Measurements from ENCODE around the gene CCNE1.
A peak's percentile ranks its signal among the peaks of the same experiment; 100 is the strongest.

Gene CCNE1

DNA sequence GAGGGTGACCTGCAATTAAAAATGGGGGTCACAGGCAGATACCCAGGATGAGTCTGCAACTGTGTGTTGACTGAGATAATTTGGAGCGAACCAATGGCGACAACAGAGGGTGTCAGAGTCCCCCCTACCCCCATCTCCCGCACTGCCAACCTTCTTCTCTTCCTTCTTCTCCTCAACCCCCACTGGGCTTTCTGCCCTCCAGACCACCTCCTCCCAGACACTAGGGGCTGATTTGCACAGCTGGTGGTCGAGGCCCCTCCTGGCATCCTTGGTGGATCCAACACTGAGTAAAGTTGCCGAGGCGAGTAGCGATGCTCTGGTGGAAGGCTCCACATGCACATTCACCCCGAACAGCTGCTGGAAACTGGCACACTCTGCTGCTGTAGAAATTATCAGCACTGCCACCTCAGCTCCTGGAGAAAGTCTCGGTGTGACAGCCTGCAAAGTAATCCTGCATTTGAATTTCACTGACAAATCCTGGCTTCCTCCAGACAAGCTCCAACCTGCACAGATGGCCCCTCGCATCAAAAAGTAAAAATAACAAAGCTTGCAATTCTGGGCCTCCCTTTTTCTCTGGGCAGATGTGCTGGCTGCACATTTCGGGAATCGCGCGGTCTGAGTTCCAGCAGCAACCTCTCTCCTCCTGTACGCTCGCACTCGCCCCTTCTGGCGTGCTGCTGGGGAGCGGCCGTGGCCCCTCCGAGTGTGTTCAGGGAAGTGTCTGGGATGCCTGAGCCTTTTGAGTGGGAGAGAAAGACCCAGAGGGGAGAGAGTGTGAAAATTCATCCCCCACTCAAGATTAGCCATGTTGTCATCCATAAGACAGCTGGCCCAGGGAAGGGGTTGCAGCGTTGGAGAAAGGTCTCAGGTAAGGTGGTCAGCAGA is 28.5 kb downstream of the CCNE1 start:
- Histone ChIP-seq H3K36me3 (ENCODE audit: insufficient read depth, low read length) (no peaks in the 10 kb centered on the region), H3K4me3 (ENCODE audit: low read depth in 1 of 2, low read length in 2 of 2) (no peak overlapping the region), H3K27ac (ENCODE audit: low read depth, low read length) (no peak overlapping the region), H3K9me3 (ENCODE audit: low read length) (no peaks in the 10 kb centered on the region), H3K27me3 (ENCODE audit: control insufficient read depth in 1 of 2, insufficient read depth in 2 of 2, low read length in 2 of 2) (no peaks in the 10 kb centered on the region), H3K9ac (ENCODE audit: low read length) (no peak overlapping the region), H3K4me1 (ENCODE audit: insufficient read depth, low read length) (peaks cover 16% of the 10 kb centered on the region)

DNA sequence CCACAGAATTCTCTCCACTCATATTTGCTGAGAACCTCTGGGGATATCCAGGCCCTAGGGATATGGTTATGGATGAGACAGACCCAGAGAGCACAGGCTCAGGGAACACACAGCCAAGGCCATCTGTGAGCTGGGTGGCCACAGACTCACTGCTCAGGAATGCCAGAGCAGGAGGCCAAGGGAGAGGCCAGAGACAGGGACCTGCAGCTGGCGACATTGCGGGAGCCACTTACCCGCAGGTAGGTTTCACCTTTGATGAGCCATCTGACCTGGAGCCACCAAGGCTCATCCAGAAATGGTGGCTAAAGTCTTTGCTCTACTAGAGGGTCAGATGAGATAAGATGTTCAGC is 29.4 kb downstream of the CCNE1 start:
- Histone ChIP-seq H3K4me3 (ENCODE audit: low read depth in 1 of 2, low read length in 2 of 2) (no peak overlapping the region), H3K9me3 (ENCODE audit: low read length) (no peaks in the 10 kb centered on the region), H3K27me3 (ENCODE audit: control insufficient read depth in 1 of 2, insufficient read depth in 2 of 2, low read length in 2 of 2) (no peaks in the 10 kb centered on the region), H3K27ac (ENCODE audit: low read depth, low read length) (no peak overlapping the region), H3K9ac (ENCODE audit: low read length) (no peak overlapping the region), H3K4me1 (ENCODE audit: insufficient read depth, low read length) (peaks cover 21% of the 10 kb centered on the region), H3K36me3 (ENCODE audit: insufficient read depth, low read length) (no peaks in the 10 kb centered on the region)

DNA sequence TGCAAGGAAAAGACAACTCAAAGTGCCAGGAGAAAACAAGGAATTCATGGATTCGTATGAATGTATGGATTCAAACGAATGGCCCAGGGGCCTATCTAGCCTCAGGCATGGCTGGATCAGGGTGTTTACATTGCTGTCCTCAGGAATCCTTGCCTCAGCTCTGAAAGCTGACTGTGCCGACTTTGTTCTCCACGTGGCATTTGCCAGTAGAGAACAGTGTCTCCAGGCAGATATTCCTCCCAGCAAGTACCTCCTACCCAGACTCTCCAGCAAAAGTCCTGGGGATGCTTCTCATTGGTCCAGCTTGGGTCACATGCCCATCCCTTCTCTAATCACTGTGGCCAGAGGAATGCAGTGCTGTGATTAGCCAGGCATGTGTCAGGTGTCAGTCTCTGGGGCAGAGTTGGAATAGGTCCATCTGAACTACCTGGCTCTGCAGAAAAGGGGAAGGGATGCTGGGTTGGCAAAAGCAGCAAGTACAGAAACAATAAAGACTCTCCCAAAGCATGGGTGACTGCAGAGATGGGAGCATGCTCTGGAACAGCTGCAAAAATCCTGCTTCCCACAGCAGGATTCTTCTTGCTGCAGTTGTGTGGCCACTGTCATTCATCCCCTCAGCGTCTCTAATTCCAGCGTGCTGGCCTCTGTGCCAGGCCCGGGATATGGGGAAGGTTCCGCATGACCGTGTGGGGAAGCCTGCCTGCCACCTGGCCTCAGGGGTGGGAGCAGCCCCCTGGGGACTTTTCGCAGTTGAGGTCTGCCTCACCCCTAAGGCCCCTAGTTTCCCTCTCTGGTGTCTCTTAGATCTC is 30.0 kb downstream of the CCNE1 start:
- Histone ChIP-seq H3K4me1 (ENCODE audit: insufficient read depth, low read length) (peaks cover 21% of the 10 kb centered on the region), H3K36me3 (ENCODE audit: insufficient read depth, low read length) (no peaks in the 10 kb centered on the region), H3K9me3 (ENCODE audit: low read length) (no peaks in the 10 kb centered on the region), H3K27me3 (ENCODE audit: control insufficient read depth in 1 of 2, insufficient read depth in 2 of 2, low read length in 2 of 2) (no peaks in the 10 kb centered on the region), H3K4me3 (ENCODE audit: low read depth in 1 of 2, low read length in 2 of 2) (no peak overlapping the region), H3K27ac (ENCODE audit: low read depth, low read length) (no peak overlapping the region), H3K9ac (ENCODE audit: low read length) (no peak overlapping the region)

DNA sequence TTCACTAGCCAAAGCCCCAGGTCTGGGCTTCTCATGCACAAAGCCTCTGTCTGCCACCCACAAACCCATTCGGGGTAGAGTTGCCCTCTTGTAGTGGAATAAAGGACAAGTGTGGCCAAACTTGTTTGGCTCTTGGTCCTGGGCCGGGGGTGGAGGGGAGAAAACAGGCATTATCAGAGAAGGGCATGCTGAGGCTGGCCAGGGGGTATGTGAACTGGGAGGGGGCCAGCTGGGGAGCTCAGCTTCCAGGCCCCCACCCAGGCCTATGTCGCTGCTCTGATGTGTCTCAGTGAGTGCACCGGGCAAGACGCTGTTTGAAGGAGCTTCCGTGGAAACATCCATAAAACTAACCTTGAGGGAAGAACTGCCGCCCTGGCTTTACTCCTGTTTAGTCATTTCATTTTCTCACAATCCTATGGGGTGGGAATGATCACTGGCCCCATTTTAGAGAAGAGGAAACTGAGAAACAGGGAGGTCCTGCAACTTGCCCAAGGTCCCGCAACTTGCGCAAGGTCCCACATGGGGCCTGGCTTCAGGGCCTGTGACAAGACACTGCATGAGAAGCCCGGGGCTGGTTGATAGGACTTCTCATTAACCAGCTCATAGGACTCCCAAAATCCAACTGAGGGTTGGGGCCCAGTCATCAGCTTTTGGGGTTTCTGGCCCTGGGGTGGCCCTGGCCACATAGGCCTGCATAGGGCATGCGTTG is 30.8 kb downstream of the CCNE1 start:
- H3K4me3 ChIP-seq (ENCODE audit: low read depth in 1 of 2, low read length in 2 of 2), result peak overlapping the region in 1 of 2 donors; percentile 68
- H3K4me1 ChIP-seq (ENCODE audit: insufficient read depth, low read length), result peaks cover 21% of the 10 kb centered on the region
- peak overlapping the region; percentile 7 for H3K27ac ChIP-seq (ENCODE audit: low read depth, low read length)
- H3K9ac ChIP-seq (ENCODE audit: low read length), result no peak overlapping the region
- H3K9me3 ChIP-seq (ENCODE audit: low read length), result no peaks in the 10 kb centered on the region
- H3K36me3 ChIP-seq (ENCODE audit: insufficient read depth, low read length), result no peaks in the 10 kb centered on the region
- H3K27me3 ChIP-seq (ENCODE audit: control insufficient read depth in 1 of 2, insufficient read depth in 2 of 2, low read length in 2 of 2), result no peaks in the 10 kb centered on the region

DNA sequence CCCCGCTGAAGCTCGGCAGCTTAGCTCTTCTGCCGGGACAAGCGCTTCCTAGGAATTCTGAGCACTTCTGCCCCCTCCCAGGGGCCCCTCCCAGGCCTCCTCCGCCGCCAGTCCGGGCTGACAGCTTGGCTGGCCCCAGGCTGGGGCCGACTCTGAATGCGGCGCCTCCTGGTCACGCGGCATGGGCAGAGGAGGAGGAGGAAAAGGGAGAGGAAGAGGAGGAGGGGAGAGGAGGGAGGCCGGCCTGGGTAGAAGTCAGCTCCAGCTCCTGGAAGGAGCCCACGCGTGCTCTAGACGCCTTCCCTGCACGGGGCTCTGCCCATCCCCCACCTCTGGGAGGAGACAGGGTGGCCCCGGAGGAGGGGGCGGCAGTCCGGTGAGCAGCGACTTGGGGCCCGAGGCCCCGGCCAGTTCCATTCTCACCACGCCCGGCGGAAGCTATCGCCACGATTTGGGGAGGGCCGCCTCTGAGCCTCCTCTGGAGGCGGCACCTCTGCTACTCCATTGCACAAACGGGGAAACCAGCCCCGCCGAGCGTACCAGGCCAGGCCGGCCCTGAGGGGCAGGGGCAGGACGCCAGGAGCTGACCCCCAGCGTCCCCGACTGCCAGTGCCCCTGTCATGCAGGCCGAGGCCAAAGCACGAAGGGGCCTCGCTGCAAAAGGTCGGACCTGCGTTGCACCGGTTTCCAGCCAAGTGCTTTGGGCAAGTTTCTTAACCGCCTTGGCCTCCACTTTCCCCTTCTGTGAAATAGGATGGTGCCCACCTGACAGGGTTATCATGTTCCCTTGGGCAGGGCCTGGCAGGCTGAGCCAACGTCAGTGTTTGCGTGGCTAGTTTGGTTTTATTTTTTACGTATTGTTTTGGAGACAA is 31.6 kb downstream of the CCNE1 start:
- Histone ChIP-seq H3K4me3 (ENCODE audit: low read depth in 1 of 2, low read length in 2 of 2) (peak overlapping the region; percentile 60 to 68), H3K27me3 (ENCODE audit: control insufficient read depth in 1 of 2, insufficient read depth in 2 of 2, low read length in 2 of 2) (no peaks in the 10 kb centered on the region), H3K4me1 (ENCODE audit: insufficient read depth, low read length) (peaks cover 21% of the 10 kb centered on the region), H3K9me3 (ENCODE audit: low read length) (no peaks in the 10 kb centered on the region), H3K9ac (ENCODE audit: low read length) (no peak overlapping the region), H3K36me3 (ENCODE audit: insufficient read depth, low read length) (no peaks in the 10 kb centered on the region), H3K27ac (ENCODE audit: low read depth, low read length) (peak overlapping the region; percentile 44)

DNA sequence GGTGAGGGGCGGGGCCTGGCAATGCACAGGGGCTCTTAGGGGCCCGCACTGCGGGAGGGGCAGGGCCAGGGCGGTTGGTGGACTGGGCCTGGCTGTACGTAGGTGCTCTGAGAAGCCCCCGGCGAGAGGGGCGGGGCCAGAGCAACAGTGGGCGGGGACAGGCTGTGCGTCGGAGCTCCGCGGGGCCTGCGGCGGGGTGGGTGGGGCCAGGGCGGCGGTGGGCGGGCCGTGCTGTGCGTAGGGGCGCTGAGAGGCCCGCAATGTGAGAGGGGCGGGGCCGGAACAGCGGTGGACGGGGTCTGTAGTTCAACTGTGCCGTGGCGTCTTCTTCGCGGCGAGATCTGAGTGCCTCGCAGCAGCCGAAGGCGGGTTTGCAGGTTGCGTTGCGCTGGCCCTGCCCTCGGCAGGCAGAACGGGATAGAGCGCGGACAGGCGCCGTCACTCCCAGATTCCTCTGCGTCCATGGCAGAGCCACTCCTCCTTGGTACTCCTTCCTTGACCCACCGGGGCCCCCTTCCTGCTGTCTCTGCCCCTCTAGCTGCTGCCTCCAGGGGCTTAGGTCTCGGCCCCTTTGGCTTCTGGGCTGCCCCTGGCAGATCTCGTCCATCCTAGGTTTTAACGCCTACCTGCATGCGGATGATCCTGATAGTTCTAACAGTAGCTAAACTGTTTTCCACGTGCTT is 33.2 kb downstream of the CCNE1 start:
- Histone ChIP-seq H3K4me3 (ENCODE audit: low read depth in 1 of 2, low read length in 2 of 2) (peak overlapping the region; percentile 66 to 81), H3K36me3 (ENCODE audit: insufficient read depth, low read length) (no peaks in the 10 kb centered on the region), H3K9ac (ENCODE audit: low read length) (peak overlapping the region; percentile 35), H3K4me1 (ENCODE audit: insufficient read depth, low read length) (peaks cover 21% of the 10 kb centered on the region), H3K27me3 (ENCODE audit: control insufficient read depth in 1 of 2, insufficient read depth in 2 of 2, low read length in 2 of 2) (no peaks in the 10 kb centered on the region), H3K9me3 (ENCODE audit: low read length) (no peaks in the 10 kb centered on the region), H3K27ac (ENCODE audit: low read depth, low read length) (peak overlapping the region; percentile 86)

DNA sequence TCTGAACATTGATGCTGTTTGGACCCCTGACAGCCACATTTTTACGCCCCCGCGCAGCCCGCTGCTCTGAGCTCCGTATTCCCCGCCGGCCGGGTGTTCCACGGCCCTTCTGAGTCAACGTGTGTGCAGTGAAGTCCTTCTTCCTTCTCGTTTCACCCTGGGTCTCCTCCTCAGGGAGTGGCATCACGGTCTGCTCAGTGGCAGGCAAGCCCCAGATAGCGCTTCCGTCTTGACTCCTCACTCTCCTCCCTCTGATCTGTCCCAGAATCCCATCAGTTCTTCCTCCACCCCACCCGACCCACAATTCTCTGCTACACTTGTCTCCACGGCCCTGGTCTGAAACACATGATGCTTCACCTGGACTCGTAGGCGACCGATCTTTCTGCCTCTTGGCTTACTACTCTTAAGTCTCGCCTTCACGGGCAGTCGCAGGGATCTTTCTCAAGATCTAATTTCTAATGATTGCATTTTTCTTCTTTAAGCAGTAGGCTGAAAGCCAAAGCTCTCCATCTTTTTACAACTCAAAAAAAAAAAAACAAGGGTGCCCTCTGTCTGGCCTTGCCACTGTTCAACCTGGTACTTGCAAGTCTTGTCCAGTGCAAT is 33.9 kb downstream of the CCNE1 start:
- no peaks in the 10 kb centered on the region for H3K27me3 ChIP-seq (ENCODE audit: control insufficient read depth in 1 of 2, insufficient read depth in 2 of 2, low read length in 2 of 2)

DNA sequence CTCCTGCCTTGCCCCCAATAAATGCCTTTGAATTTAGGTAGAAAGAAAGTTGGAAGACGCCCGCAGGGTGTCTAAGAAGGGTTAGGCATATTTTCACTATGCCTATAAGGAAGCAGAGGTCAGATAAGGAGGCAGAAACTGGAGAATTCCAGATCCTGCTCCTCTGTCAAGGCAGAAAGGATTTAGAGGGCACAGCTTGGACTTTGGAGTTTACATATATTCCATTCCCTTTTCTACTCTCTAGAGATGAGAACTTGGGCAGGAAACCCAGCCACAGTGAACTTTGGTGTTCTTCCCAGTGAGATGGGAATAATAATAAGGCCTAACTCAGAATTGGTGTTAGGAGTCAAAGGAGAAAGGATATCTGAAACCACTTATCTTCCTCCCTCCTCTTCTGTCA is 37.4 kb downstream of the CCNE1 start:
- H3K9me3 ChIP-seq (ENCODE audit: low read length), result no peaks in the 10 kb centered on the region
- peaks cover 5% of the 10 kb centered on the region for H3K4me1 ChIP-seq (ENCODE audit: insufficient read depth, low read length)
- no peak overlapping the region for H3K4me3 ChIP-seq (ENCODE audit: low read depth in 1 of 2, low read length in 2 of 2)
- H3K27ac ChIP-seq (ENCODE audit: low read depth, low read length), result no peak overlapping the region
- H3K9ac ChIP-seq (ENCODE audit: low read length), result no peak overlapping the region
- no peaks in the 10 kb centered on the region for H3K36me3 ChIP-seq (ENCODE audit: insufficient read depth, low read length)
- no peaks in the 10 kb centered on the region for H3K27me3 ChIP-seq (ENCODE audit: control insufficient read depth in 1 of 2, insufficient read depth in 2 of 2, low read length in 2 of 2)

More for the DNA sequence above, 33.9 kb downstream of the CCNE1 start:
- no peaks in the 10 kb centered on the region for H3K36me3 ChIP-seq (ENCODE audit: insufficient read depth, low read length)
- H3K9ac ChIP-seq (ENCODE audit: low read length), result peak overlapping the region; percentile 35
- H3K4me1 ChIP-seq (ENCODE audit: insufficient read depth, low read length), result peaks cover 21% of the 10 kb centered on the region
- peak overlapping the region; percentile 66 to 81 for H3K4me3 ChIP-seq (ENCODE audit: low read depth in 1 of 2, low read length in 2 of 2)
- H3K9me3 ChIP-seq (ENCODE audit: low read length), result no peaks in the 10 kb centered on the region
- H3K27ac ChIP-seq (ENCODE audit: low read depth, low read length), result peak overlapping the region; percentile 86

DNA sequence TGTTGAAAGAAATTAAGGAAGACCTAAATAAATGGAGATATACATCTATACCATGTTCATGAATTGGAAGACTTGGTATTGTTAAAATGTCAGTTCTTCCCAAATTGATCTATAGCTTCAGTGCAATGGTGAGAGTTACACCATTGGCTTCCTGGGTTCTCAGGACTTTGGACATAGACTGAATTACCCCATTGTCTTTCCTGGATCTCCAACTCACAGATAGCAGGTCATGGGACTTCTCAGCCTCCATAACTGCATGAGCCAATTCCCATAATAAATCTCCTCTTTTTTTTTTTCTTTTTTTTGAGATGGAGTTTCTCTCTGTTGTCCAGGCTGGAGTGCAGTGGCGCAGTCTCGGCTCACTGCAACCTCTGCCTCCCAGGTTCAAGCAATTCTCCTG is 38.7 kb downstream of the CCNE1 start:
- Histone ChIP-seq H3K9ac (ENCODE audit: low read length) (no peak overlapping the region), H3K27me3 (ENCODE audit: control insufficient read depth in 1 of 2, insufficient read depth in 2 of 2, low read length in 2 of 2) (no peaks in the 10 kb centered on the region), H3K36me3 (ENCODE audit: insufficient read depth, low read length) (no peaks in the 10 kb centered on the region), H3K4me3 (ENCODE audit: low read depth in 1 of 2, low read length in 2 of 2) (no peak overlapping the region), H3K27ac (ENCODE audit: low read depth, low read length) (no peak overlapping the region), H3K4me1 (ENCODE audit: insufficient read depth, low read length) (peaks cover 5% of the 10 kb centered on the region), H3K9me3 (ENCODE audit: low read length) (no peaks in the 10 kb centered on the region)
